Measurements from ENCODE around the gene EPDR1.

Gene EPDR1

DNA sequence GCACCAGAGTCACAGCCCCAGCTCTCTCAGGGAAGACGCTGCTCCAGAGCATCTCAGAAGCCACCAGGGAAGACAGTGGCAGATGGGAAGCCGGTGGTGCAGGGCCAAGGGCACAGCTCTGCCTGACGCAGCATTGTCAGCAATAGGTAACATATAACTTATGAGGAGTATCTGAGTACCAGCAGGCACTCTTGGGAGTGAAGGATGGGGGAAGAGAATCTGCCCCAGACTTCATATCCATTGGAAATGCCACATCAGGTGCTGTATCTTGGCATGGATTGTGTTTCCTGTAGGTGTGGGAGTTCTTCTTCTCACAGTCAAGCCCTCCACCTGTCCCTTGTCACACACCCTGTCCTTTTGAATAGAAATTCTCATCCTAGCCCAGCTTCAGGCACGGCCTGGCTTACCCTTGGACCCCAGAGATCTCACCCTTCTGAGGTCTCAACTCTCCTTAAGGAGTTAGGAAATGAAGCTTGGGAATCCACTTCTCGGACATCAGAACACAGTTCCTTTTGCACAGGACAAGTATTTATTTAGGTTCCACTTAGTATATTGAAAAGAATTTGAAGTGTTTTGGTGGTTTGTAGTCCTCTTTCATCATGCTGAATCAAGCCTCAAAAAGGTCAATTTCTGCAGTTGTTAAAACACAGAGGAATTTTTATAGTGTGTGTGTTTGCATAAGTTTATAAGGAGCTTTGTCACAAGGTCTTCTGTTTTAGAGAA is 9.9 kb downstream of the EPDR1 start:
- no peak overlapping the region for H2BK12ac ChIP-seq (ENCODE audit: low read length in 2 of 2)
- no peaks in the 10 kb centered on the region for H3K36me3 ChIP-seq (ENCODE audit: control insufficient read depth in 1 of 2, insufficient read depth in 2 of 2, low read depth in 1 of 2, low read length in 2 of 2)
- peaks cover 26% of the 10 kb centered on the region for H3K79me1 ChIP-seq (replicated peaks; ENCODE audit: low read length, poor library complexity, severe bottlenecking)

DNA sequence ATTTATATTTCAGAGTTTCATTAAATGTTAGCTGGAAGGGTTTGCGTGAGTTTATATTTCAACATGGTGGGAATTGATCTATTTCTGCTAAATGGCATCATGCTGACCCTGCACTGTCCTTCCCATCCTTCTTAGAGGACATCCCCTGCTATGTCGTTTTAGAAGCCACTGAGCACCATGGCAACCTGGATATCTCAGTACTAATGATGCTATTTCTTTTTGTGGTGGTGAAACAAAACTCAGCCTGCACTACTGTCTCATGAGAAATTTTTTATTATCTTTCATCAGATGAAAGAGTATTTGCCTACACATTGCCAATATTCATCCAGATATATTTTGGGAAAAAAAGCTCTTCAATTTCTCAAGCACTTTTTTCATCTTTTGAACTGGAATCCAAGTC is 12.1 kb downstream of the EPDR1 start:
- Histone ChIP-seq H3K18ac (ENCODE audit: low read depth in 1 of 2, low read length in 2 of 2) (no peak overlapping the region), H3K23ac (ENCODE audit: low read length in 2 of 2) (no peak overlapping the region), H3K4me3 (ENCODE audit: insufficient read depth in 1 of 2, low read depth in 1 of 2, low read length in 2 of 2) (no peak overlapping the region), H4K91ac (ENCODE audit: low read length) (no peak overlapping the region), H3K79me1 (replicated peaks; ENCODE audit: low read length, poor library complexity, severe bottlenecking) (peaks cover 20% of the 10 kb centered on the region), H3K4ac (ENCODE audit: low read depth in 1 of 2, low read length in 2 of 2) (no peak overlapping the region), H2BK15ac (ENCODE audit: low read depth, poor library complexity, severe bottlenecking) (no peak overlapping the region), H3K14ac (ENCODE audit: low read length in 2 of 2) (no peak overlapping the region), H2BK5ac (ENCODE audit: low read depth, low read length, poor library complexity, severe bottlenecking) (no peak overlapping the region), H2BK12ac (ENCODE audit: low read length in 2 of 2) (no peak overlapping the region), H3K36me3 (ENCODE audit: control insufficient read depth in 1 of 2, insufficient read depth in 2 of 2, low read depth in 1 of 2, low read length in 2 of 2) (no peaks in the 10 kb centered on the region), H3K9me3 (ENCODE audit: control insufficient read depth, low read length) (peaks cover 21% of the 10 kb centered on the region), H3K27ac (ENCODE audit: low read length, poor library complexity, severe bottlenecking) (no peak overlapping the region), H2BK120ac (ENCODE audit: low read depth, low read length) (no peak overlapping the region), H3K9ac (ENCODE audit: low read length) (peak overlapping the region; percentile 32), H2AK5ac (ENCODE audit: low read length, severe bottlenecking) (no peak overlapping the region), H4K8ac (ENCODE audit: low read length) (no peak overlapping the region), H3K4me1 (ENCODE audit: control insufficient read depth, insufficient read depth, low read depth, low read length) (peaks cover 6% of the 10 kb centered on the region), H3K4me2 (ENCODE audit: low read length, poor library complexity, severe bottlenecking) (no peak overlapping the region), H2AFZ (ENCODE audit: low read depth, low read length) (no peak overlapping the region), H3K27me3 (ENCODE audit: control insufficient read depth in 1 of 2, insufficient read depth in 1 of 2, low read length in 2 of 2) (no peaks in the 10 kb centered on the region)
- DNase-seq = no peak
- WGBS = 100% methylated on average over 1 of the region's 2 CpGs

More for the DNA sequence above, 9.9 kb downstream of the EPDR1 start:
- Histone ChIP-seq H3K9me3 (ENCODE audit: control insufficient read depth, low read length) (peaks cover 5% of the 10 kb centered on the region), H2BK120ac (ENCODE audit: low read depth, low read length) (no peak overlapping the region), H4K8ac (ENCODE audit: low read length) (no peak overlapping the region), H2BK15ac (ENCODE audit: low read depth, poor library complexity, severe bottlenecking) (no peak overlapping the region), H3K4me2 (ENCODE audit: low read length, poor library complexity, severe bottlenecking) (peak overlapping the region; percentile 57), H2AFZ (ENCODE audit: low read depth, low read length) (no peak overlapping the region), H3K27ac (ENCODE audit: low read length, poor library complexity, severe bottlenecking) (peak overlapping the region; percentile 4), H3K23ac (ENCODE audit: low read length in 2 of 2) (no peak overlapping the region), H3K27me3 (ENCODE audit: control insufficient read depth in 1 of 2, insufficient read depth in 1 of 2, low read length in 2 of 2) (no peaks in the 10 kb centered on the region), H2BK5ac (ENCODE audit: low read depth, low read length, poor library complexity, severe bottlenecking) (no peak overlapping the region), H3K4ac (ENCODE audit: low read depth in 1 of 2, low read length in 2 of 2) (no peak overlapping the region), H3K9ac (ENCODE audit: low read length) (peak overlapping the region; percentile 56), H2AK5ac (ENCODE audit: low read length, severe bottlenecking) (no peak overlapping the region), H3K18ac (ENCODE audit: low read depth in 1 of 2, low read length in 2 of 2) (no peak overlapping the region), H3K4me1 (ENCODE audit: control insufficient read depth, insufficient read depth, low read depth, low read length) (peaks cover 6% of the 10 kb centered on the region), H3K14ac (ENCODE audit: low read length in 2 of 2) (no peak overlapping the region), H4K91ac (ENCODE audit: low read length) (no peak overlapping the region), H3K4me3 (ENCODE audit: insufficient read depth in 1 of 2, low read depth in 1 of 2, low read length in 2 of 2) (no peak overlapping the region)
- 83% methylated on average over 3 of the region's 5 CpGs for WGBS
- DNase-seq = no peak

DNA sequence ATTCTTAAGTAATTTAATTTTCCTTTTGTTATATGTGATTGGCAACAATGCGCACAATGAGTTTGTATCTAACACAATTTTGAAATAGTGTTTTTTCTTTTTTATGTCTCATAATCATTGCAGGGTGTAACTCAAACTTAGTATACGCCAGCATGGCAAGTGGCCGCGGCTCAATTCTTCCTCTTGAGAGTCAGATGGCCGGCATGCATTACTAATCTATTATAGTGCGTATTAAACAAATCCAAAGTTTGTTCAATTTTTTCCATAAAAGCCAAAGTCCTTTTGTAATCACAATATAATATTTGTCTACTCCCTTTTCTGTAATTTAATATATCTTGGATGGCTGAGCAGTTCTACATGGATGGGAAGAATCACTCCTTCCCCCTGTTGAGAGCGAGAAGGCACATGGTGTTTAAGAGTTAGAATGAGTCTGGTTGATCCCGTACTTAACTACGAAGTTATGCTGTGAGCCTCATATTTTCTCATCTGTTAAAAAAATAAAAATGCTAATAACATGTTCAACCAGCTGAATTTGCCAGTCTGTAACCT is 12.7 kb downstream of the EPDR1 start:
- Histone ChIP-seq H2BK120ac (ENCODE audit: low read depth, low read length) (no peak overlapping the region), H3K27me3 (ENCODE audit: control insufficient read depth in 1 of 2, insufficient read depth in 1 of 2, low read length in 2 of 2) (no peaks in the 10 kb centered on the region), H2BK12ac (ENCODE audit: low read length in 2 of 2) (no peak overlapping the region), H3K27ac (ENCODE audit: low read length, poor library complexity, severe bottlenecking) (no peak overlapping the region), H2AK5ac (ENCODE audit: low read length, severe bottlenecking) (no peak overlapping the region), H2AFZ (ENCODE audit: low read depth, low read length) (no peak overlapping the region), H3K14ac (ENCODE audit: low read length in 2 of 2) (no peak overlapping the region), H3K4me1 (ENCODE audit: control insufficient read depth, insufficient read depth, low read depth, low read length) (peaks cover 6% of the 10 kb centered on the region), H2BK15ac (ENCODE audit: low read depth, poor library complexity, severe bottlenecking) (no peak overlapping the region), H3K4me3 (ENCODE audit: insufficient read depth in 1 of 2, low read depth in 1 of 2, low read length in 2 of 2) (no peak overlapping the region), H3K18ac (ENCODE audit: low read depth in 1 of 2, low read length in 2 of 2) (no peak overlapping the region), H3K4me2 (ENCODE audit: low read length, poor library complexity, severe bottlenecking) (no peak overlapping the region), H3K9me3 (ENCODE audit: control insufficient read depth, low read length) (peaks cover 24% of the 10 kb centered on the region), H3K79me1 (replicated peaks; ENCODE audit: low read length, poor library complexity, severe bottlenecking) (peaks cover 18% of the 10 kb centered on the region), H4K8ac (ENCODE audit: low read length) (no peak overlapping the region), H4K91ac (ENCODE audit: low read length) (no peak overlapping the region), H3K9ac (ENCODE audit: low read length) (peak overlapping the region; percentile 32), H3K4ac (ENCODE audit: low read depth in 1 of 2, low read length in 2 of 2) (no peak overlapping the region), H2BK5ac (ENCODE audit: low read depth, low read length, poor library complexity, severe bottlenecking) (no peak overlapping the region), H3K23ac (ENCODE audit: low read length in 2 of 2) (no peak overlapping the region), H3K36me3 (ENCODE audit: control insufficient read depth in 1 of 2, insufficient read depth in 2 of 2, low read depth in 1 of 2, low read length in 2 of 2) (no peaks in the 10 kb centered on the region)
- DNase-seq = no peak
- WGBS = 96% methylated on average over 6 of the region's 9 CpGs

DNA sequence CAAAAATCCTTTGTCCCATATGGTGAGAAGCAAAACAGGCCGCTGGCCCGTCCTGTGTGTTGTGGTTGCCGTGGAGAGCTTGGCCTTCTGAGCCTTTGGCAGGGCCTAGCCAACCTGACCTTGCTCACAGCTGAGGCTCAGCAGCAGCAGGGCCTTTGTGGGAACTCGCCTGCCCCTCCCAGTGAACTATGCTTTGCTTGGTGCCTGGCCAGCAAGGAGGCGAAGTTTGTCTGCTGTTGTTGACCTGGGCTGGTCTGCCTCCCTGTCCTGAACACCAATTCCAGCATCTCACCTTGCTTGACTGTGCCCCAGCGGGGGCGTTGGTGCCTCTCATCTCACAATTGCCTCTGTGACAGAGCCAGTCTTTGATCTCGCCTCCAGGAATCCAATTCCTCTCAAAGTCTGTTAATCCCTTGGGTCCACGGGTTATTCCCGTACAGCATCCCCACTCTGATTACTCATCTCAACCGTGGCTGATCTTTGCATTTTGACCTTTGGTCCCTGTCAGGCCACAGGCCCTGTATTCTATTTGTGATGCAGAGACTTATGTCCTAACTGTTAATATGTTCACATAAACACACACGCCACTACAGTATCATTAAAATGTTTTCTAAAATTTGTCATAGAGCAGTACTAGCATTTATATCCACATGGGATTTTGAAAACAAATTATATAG is 22.6 kb downstream of the EPDR1 start:
- no peak overlapping the region for H4K91ac ChIP-seq (ENCODE audit: low read length)
- no peak overlapping the region for H3K27ac ChIP-seq (ENCODE audit: low read length, poor library complexity, severe bottlenecking)
- H2BK15ac ChIP-seq (ENCODE audit: low read depth, poor library complexity, severe bottlenecking) = no peak overlapping the region
- peak overlapping the region; percentile 81 for H3K9ac ChIP-seq (ENCODE audit: low read length)
- peak overlapping the region in 1 of 2 experiments; percentile 45 for H3K4me3 ChIP-seq (ENCODE audit: insufficient read depth in 1 of 2, low read depth in 1 of 2, low read length in 2 of 2)
- peaks cover 6% of the 10 kb centered on the region for H3K79me1 ChIP-seq (replicated peaks; ENCODE audit: low read length, poor library complexity, severe bottlenecking)
- H2BK120ac ChIP-seq (ENCODE audit: low read depth, low read length) = no peak overlapping the region
- H3K14ac ChIP-seq (ENCODE audit: low read length in 2 of 2) = peak overlapping the region in 1 of 2 experiments; percentile 81
- H3K36me3 ChIP-seq (ENCODE audit: control insufficient read depth in 1 of 2, insufficient read depth in 2 of 2, low read depth in 1 of 2, low read length in 2 of 2) = no peaks in the 10 kb centered on the region
- peak overlapping the region; percentile 61 for H2AFZ ChIP-seq (ENCODE audit: low read depth, low read length)
- no peaks in the 10 kb centered on the region for H3K27me3 ChIP-seq (ENCODE audit: control insufficient read depth in 1 of 2, insufficient read depth in 1 of 2, low read length in 2 of 2)
- H3K18ac ChIP-seq (ENCODE audit: low read depth in 1 of 2, low read length in 2 of 2) = peak overlapping the region in 1 of 2 experiments; percentile 5
- peaks cover 8% of the 10 kb centered on the region for H3K4me1 ChIP-seq (ENCODE audit: control insufficient read depth, insufficient read depth, low read depth, low read length)
- H2AK5ac ChIP-seq (ENCODE audit: low read length, severe bottlenecking) = peak overlapping the region; percentile 4
- peak; percentile 18 for DNase-seq
- 54% methylated on average over 11 of the region's 12 CpGs for WGBS
- H2BK5ac ChIP-seq (ENCODE audit: low read depth, low read length, poor library complexity, severe bottlenecking) = no peak overlapping the region
- no peak overlapping the region for H3K4ac ChIP-seq (ENCODE audit: low read depth in 1 of 2, low read length in 2 of 2)
- no peak overlapping the region for H3K4me2 ChIP-seq (ENCODE audit: low read length, poor library complexity, severe bottlenecking)
- H3K9me3 ChIP-seq (ENCODE audit: control insufficient read depth, low read length) = peaks cover 8% of the 10 kb centered on the region
- H4K8ac ChIP-seq (ENCODE audit: low read length) = no peak overlapping the region
- no peak overlapping the region for H3K23ac ChIP-seq (ENCODE audit: low read length in 2 of 2)
- no peak overlapping the region for H2BK12ac ChIP-seq (ENCODE audit: low read length in 2 of 2)
